ENCODE measurements around the gene TCF4. TPM values are rescaled to one million over a fixed set of nuclear protein-coding genes. Genes with fewer than 3 reads are reported as not detected.

TCF4 gene
- total RNA-seq, 6 experiments from 2014 or later = 50.4 to 71.1 (median 59.0) TPM

DNA sequence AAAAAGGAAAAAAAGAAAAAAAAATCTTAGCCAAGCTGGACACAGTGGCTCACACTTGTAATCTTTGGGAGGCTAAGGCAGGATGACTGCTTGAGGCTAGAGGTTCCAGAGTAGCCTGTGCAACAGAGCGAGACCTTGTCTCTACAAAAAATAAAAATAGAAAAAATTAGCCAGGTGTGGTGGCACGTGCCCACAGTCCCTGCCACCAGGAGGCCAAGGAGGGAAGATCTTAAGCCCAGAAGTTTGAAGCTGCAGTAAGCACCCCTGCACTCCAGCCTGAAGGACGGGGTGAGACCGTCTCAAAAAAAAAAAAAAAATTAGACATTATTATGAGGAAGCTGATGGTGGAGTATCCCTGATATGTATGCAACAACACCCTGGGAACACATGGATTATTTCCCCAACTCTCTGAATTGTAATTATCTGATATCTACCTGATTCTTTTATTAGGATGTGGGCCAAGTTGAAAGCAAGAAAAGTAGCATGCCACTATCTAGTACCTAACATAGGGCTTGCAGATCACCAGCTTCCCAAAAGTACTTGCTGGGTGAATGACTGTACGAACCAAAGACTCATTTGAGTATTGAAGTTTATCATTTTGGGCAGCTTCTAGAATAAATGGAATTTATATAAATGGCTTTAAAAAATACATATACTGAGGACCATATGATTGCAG, 140.9 kb downstream of the TCF4 start:
- Mint-ChIP-seq H3K27me3 (ENCODE audit: insufficient read depth) (no peaks in the 10 kb centered on the region; the same call in 1 of the 2 replicates), H3K9me3 (peaks cover 5% of the 10 kb centered on the region; the same call in 1 of the 2 replicates)

DNA sequence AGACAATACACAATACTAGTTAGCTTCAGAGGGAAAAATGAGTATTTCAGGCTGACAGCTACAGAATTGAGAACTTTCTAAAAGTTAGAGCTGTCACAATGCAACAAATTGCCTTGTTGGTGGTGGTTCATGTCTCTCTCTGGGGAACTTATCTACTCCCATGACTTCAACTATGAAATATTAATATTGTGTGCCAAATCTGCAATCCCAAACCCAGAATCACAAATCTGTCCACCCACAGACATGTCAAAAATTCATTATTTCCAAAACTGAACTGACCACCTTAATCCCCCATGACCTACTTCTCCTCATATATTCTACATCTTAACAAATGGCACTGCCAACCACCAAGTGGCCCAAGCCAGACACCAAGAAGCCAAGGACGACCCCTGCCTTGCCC, 143.5 kb downstream of the TCF4 start:
- Mint-ChIP-seq H3K27ac (no peak overlapping the region), H3K9me3 (peaks cover 5% of the 10 kb centered on the region; the same call in 1 of the 2 replicates), H3K4me3 (no peak overlapping the region), H3K36me3 (ENCODE audit: low read depth) (peaks cover 23% of the 10 kb centered on the region), H3K27me3 (ENCODE audit: insufficient read depth) (no peaks in the 10 kb centered on the region; the same call in 1 of the 2 replicates), H3K4me1 (ENCODE audit: low read depth) (peaks cover 20% of the 10 kb centered on the region)
- TF ChIP-seq, protein P1, sequence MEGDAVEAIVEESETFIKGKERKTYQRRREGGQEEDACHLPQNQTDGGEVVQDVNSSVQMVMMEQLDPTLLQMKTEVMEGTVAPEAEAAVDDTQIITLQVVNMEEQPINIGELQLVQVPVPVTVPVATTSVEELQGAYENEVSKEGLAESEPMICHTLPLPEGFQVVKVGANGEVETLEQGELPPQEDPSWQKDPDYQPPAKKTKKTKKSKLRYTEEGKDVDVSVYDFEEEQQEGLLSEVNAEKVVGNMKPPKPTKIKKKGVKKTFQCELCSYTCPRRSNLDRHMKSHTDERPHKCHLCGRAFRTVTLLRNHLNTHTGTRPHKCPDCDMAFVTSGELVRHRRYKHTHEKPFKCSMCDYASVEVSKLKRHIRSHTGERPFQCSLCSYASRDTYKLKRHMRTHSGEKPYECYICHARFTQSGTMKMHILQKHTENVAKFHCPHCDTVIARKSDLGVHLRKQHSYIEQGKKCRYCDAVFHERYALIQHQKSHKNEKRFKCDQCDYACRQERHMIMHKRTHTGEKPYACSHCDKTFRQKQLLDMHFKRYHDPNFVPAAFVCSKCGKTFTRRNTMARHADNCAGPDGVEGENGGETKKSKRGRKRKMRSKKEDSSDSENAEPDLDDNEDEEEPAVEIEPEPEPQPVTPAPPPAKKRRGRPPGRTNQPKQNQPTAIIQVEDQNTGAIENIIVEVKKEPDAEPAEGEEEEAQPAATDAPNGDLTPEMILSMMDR (IDR thresholded peaks at IDR 0.05) = no peak
- DNase-seq = no peak

More for the DNA sequence above, 140.9 kb downstream of the TCF4 start:
- TF ChIP-seq, protein P1 (IDR thresholded peaks at IDR 0.05) = peak; percentile 8; the same call in 1 of the 2 replicates
- H3K36me3 Mint-ChIP-seq (ENCODE audit: low read depth) = peaks cover 17% of the 10 kb centered on the region
- DNase-seq = no peak
- no peak overlapping the region for H3K4me3 Mint-ChIP-seq
- peaks cover 28% of the 10 kb centered on the region for H3K4me1 Mint-ChIP-seq (ENCODE audit: low read depth)
- H3K27ac Mint-ChIP-seq = no peak overlapping the region

DNA sequence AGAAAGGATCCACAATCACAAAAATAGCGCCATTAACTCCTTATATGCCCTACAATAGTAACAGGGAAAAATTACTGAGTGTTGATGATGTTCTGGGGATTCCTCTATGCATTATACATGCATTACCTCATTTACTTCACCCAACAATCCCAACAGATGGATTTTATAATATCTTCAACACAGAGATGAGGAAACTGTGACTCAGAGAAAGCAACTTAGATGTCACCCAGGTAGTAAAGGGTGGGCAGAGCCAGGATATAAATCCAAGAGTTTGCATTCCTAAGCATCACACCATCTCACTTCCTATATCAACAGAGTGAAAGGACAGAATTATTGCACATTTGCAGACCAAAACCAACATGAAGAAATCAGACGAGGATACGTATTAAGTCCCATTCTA, 144.2 kb downstream of the TCF4 start:
- TF ChIP-seq, protein P1 (IDR thresholded peaks at IDR 0.05) = no peak
- H3K9me3 Mint-ChIP-seq = peaks cover 5% of the 10 kb centered on the region; the same call in 1 of the 2 replicates
- H3K27ac Mint-ChIP-seq = no peak overlapping the region
- H3K36me3 Mint-ChIP-seq (ENCODE audit: low read depth) = peaks cover 23% of the 10 kb centered on the region
- no peaks in the 10 kb centered on the region; the same call in 1 of the 2 replicates for H3K27me3 Mint-ChIP-seq (ENCODE audit: insufficient read depth)
- peaks cover 19% of the 10 kb centered on the region for H3K4me1 Mint-ChIP-seq (ENCODE audit: low read depth)
- DNase-seq = no peak
- H3K4me3 Mint-ChIP-seq = no peak overlapping the region

DNA sequence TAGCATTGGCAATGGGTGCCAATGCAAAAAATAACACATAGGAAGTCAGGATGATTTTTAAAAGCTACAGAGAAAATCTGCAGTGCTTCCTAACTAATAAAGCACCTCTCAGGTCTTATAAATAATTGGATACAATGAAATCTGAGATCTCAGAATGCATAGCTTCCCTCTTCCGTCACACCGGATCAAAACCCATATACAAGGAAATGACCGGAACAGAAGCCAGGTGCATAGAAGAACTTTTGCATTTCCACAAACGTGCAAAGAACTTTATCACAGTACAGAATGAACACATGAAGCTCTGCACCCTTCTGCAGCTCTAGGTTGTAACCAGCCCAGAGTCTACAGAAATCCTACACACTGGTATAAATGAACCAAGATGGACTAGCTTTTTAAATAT, 145.4 kb downstream of the TCF4 start:
- Mint-ChIP-seq H3K4me1 (ENCODE audit: low read depth) (peaks cover 19% of the 10 kb centered on the region), H3K27me3 (ENCODE audit: insufficient read depth) (no peaks in the 10 kb centered on the region; the same call in 1 of the 2 replicates), H3K27ac (no peak overlapping the region), H3K4me3 (no peak overlapping the region), H3K36me3 (ENCODE audit: low read depth) (peaks cover 23% of the 10 kb centered on the region), H3K9me3 (peaks cover 5% of the 10 kb centered on the region; the same call in 1 of the 2 replicates)
- TF ChIP-seq, protein P1 (IDR thresholded peaks at IDR 0.05) = no peak
- DNase-seq = no peak

DNA sequence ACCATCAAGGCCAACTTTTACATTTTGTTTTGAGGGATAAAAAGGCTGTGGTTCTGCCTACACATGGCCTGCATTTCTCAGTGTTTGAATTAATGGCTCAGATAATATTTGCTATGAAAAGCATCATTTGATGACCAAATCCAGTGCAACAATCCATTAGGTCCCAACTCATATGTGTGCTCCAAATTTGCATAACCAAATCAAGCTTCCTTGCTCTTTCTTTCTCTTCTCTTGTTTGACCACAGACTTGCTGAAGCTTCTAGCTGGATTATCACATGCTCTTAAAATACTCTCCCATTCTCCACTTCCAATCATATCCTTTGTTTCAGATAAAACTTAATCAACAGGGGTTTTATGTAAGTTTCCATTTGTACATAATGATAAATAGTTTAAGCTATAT, 147.0 kb downstream of the TCF4 start:
- Mint-ChIP-seq H3K9me3 (peaks cover 4% of the 10 kb centered on the region; the same call in 1 of the 2 replicates), H3K4me1 (ENCODE audit: low read depth) (peaks cover 19% of the 10 kb centered on the region), H3K36me3 (ENCODE audit: low read depth) (peaks cover 18% of the 10 kb centered on the region), H3K27ac (no peak overlapping the region), H3K27me3 (ENCODE audit: insufficient read depth) (no peaks in the 10 kb centered on the region), H3K4me3 (no peak overlapping the region)
- TF ChIP-seq, protein P1 (IDR thresholded peaks at IDR 0.05) = no peak
- no peak for DNase-seq

Data from HFFc6 (cell line).